ENCODE measurements around the gene ABCC8. TPM values are rescaled to one million over a fixed set of nuclear protein-coding genes. Genes with fewer than 3 reads are reported as not detected.

Gene ABCC8
- polyA plus RNA-seq, 1 of the 3 experiments (the other 2 are of a cell fraction) = 1.1 TPM

- ChIA-PET CTCF (no interaction called here), POLR2A (no interaction called here)
- no peaks in the 10 kb centered on the region for H4K20me1 ChIP-seq (ENCODE audit: insufficient read depth)
- no peaks in the 10 kb centered on the region for H3K9me3 ChIP-seq
- no peaks in the 10 kb centered on the region for H3K36me3 ChIP-seq (replicated peaks in 1 of 2; ENCODE audit: control insufficient read depth in 1 of 2, insufficient read depth in 2 of 2, low read length in 1 of 2)
- no peak overlapping the region for H3K4me3 ChIP-seq (ENCODE audit: low read depth in 2 of 2, low read length in 1 of 2)
- no peaks in the 10 kb centered on the region for H3F3A ChIP-seq (replicated peaks; ENCODE audit: insufficient read depth)
- H3K27ac ChIP-seq (ENCODE audit: low read depth in 2 of 2, low read length in 1 of 2) = no peak overlapping the region
- no peak overlapping the region for H3K9ac ChIP-seq
- peaks cover 13% of the 10 kb centered on the region; the same call in 1 of the 2 replicates for H3K27me3 ChIP-seq (ENCODE audit: insufficient read depth)
- DNase-seq = no peak
- no peak overlapping the region for H2AFZ ChIP-seq (ENCODE audit: low read depth)
- H3K9me2 ChIP-seq = no peaks in the 10 kb centered on the region
- WGBS (ENCODE audit: low lambda C conversion rate) = 40% methylated on average over 2 of the region's 2 CpGs
- H3K79me2 ChIP-seq (ENCODE audit: insufficient read depth) = no peaks in the 10 kb centered on the region
- no peak for TF ChIP-seq NRF1 (IDR thresholded peaks at IDR 0.05; ENCODE audit: low read depth, low read length)
- no peak for TF ChIP-seq USF2 (IDR thresholded peaks at IDR 0.05; ENCODE audit: borderline replicate concordance, low read depth, low read length)
- TF ChIP-seq SIN3A (IDR thresholded peaks at IDR 0.05; ENCODE audit: borderline replicate concordance, low read depth, low read length) = no peak
- no peak for TF ChIP-seq REST (IDR thresholded peaks at IDR 0.05; ENCODE audit: low read depth, low read length)
- TF ChIP-seq EZH2phosphoT487 (IDR thresholded peaks at IDR 0.05; ENCODE audit: borderline replicate concordance, low read depth) = no peak
- no peak for TF ChIP-seq RAD21 (IDR thresholded peaks at IDR 0.05; ENCODE audit: low read length)
- TF ChIP-seq MEF2A (IDR thresholded peaks at IDR 0.05; ENCODE audit: borderline replicate concordance, low read depth) = no peak
- TF ChIP-seq FOXJ3 (CRISPR knock-in tag; IDR thresholded peaks at IDR 0.05) = no peak
- TF ChIP-seq CTCF (IDR thresholded peaks at IDR 0.05) = no peak
- TF ChIP-seq IRF3 (IDR thresholded peaks at IDR 0.05; ENCODE audit: low read depth, low read length) = no peak
- no peak for TF ChIP-seq RFX5 (IDR thresholded peaks at IDR 0.05; ENCODE audit: low read length)
- TF ChIP-seq FOXM1 (IDR thresholded peaks at IDR 0.05; ENCODE audit: low read depth) = no peak
- TF ChIP-seq EP300 (IDR thresholded peaks at IDR 0.05; ENCODE audit: borderline replicate concordance in 1 of 2, low read depth in 1 of 2, low read length in 1 of 2) = no peak
- TF ChIP-seq YY1 (IDR thresholded peaks at IDR 0.05; ENCODE audit: low read depth) = no peak
- no peak for TF ChIP-seq MXI1 (IDR thresholded peaks at IDR 0.05; ENCODE audit: low read depth, low read length)
- TF ChIP-seq ZBTB33 (IDR thresholded peaks at IDR 0.05; ENCODE audit: borderline replicate concordance, low read depth) = no peak
- no peak for TF ChIP-seq GABPA (IDR thresholded peaks at IDR 0.05; ENCODE audit: low read depth)
- no peak for TF ChIP-seq SMC3 (IDR thresholded peaks at IDR 0.05; ENCODE audit: low read depth, low read length)
- no peak for TF ChIP-seq RXRA (IDR thresholded peaks at IDR 0.05; ENCODE audit: borderline replicate concordance, low read depth)
- no peak overlapping the region for H3K4me2 ChIP-seq
- H3K4me1 ChIP-seq (ENCODE audit: control insufficient read depth in 1 of 2, insufficient read depth in 2 of 2, low read depth in 1 of 2, low read length in 1 of 2) = peaks cover 0 to 2% of the 10 kb centered on the region in 2 experiments; a peak in 1 of 4 replicates
Measured at GRCh38 chr11:17452668-17453067, 24.0 kb downstream of the ABCC8 start.

Data from SK-N-SH (cell line).